ENCODE measurements around the gene SLC9A9. TPM values are rescaled to one million over a fixed set of nuclear protein-coding genes. Genes with fewer than 3 reads are reported as not detected.

The SLC9A9 gene
- total RNA-seq, 1 experiment from 2014 or later, result 7.9 TPM

DNA sequence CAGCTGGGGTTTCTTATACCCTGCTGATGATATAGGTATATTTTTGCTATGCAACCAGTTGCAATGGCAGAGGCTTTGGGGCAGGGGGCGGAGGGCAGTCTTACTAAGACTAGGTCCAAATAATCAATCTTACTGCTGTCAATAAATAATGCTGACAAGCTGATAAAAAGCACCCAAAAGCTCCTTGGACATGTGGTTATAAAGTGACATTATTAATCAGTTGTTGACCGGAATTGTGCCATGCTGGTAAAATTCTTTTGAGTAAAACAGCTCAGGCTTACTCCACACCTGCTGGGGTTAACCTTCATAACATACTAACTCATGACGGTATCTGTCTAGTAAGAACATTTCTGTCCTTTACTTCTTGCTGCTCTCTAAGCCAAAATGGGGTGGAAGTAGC, 626.8 kb downstream of the SLC9A9 start:
- no peak for DNase-seq (ENCODE audit: low read depth)

DNA sequence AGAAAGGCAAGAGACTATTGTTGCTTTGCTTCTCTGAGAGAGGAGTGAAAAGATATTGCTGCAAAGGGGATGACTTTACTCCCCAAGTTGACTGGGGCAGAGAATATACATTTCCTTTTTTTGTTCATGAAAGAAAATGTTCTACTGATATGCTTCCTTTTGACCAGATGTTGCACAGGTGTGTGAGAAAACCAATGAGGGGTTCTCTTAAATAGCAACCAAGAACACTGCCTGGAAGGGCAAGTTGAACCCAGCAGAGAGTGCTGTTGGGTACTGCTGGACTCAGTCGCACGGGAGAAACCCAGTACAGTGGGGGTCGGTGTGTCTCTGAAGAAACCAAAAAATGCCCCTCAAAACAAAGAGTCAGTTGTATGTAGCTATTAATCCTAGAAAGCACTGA, 627.5 kb downstream of the SLC9A9 start:
- DNase-seq (ENCODE audit: low read depth), result no peak

DNA sequence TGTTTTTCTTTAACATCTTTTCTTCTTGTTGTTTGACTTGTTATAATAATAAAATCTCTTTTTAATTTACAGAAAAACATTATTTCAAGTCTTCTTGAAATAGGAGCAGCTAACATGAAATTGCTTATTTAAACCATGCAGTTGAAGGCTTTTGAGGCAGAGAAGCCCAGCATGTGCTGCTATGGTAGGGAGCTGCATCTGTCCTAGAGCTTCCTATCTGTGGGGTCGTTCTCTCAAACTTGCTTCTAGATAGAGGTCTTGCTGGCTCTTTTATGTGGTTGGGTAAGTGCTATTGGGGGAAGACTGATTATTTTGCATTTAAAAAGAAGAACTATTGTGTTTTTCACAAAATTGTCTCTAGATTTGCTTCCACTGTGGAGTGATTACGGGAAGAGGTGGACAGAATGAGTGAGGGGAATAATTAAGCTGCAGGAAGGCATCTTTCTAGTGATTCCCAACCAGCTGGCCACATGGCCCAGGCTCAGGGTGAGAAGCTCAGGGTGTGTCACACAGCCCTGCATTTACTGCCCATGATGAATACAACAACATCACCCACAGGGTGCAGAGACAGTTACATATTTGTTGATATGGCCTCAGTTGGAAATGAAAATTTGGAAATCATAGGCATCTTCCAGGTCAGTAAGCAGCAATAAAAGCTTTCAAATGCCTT, 630.0 kb downstream of the SLC9A9 start:
- no peak for DNase-seq (ENCODE audit: low read depth)

DNA sequence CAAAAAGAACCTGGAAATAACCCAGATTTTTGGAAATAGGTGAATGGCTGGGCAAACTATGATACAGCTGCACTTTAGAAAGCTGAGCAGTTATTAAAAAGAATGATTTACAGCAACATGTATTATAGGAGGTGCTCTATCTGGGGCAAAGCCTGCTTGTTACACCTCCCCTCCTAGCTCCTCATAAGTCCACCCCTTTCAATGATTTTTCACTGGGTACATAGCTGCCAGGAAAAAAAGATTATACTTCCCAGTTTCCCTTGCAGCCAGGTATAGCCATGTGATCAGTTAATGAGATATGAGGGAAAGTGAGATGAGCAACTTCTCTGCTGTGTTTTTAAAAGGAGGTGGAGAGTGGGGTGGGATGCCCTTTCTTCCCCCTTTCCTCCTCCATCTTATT, 631.0 kb downstream of the SLC9A9 start:
- no peak for DNase-seq (ENCODE audit: low read depth)

DNA sequence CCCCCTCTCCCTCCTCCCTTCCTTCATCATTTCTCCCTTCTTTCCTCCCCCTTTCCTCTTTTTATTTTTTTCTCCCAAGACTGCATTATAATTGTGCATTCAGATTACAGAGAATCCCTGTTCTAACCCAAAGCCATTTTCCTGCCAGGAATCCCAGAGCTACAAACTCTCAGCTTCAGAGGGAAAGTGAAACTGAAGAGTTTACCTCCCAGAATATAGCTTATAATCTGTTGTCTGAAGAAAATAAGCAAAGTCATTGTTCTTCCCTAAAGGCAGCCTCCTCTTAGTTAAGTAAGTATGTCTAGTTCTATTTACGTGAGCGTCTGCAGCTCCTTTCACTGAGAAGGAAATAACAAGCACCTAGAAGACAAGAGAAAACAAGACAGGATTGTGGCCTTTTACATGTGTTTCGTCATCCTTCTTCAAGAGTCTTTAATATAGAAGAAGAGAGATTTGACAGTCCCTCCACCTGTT, 631.5 kb downstream of the SLC9A9 start:
- DNase-seq (ENCODE audit: low read depth), result no peak

Other genes starting within 250 kb of the SLC9A9 start
- gene DIPK2A, start 123.4 kb upstream of the SLC9A9 start, total RNA-seq (2014; rRNA removed), result 38.5 and 40.0 TPM in 2 replicates

All from LHCN-M2 (cell line).